Mucosa of rectum (tissue), 2 donors: Measurements from ENCODE around the gene CLDN2.

Source experiments
- H3K27ac ChIP-seq, 2 donors: one replicate each; pipeline ENCODE4 v1.7.0; 2013; ENCODE audit warnings: inconsistent platforms in 2 of 2, low read depth in 2 of 2, low read length in 2 of 2
- H3K27me3 ChIP-seq, 2 donors: one replicate each; pipeline ENCODE4 v1.7.0; 2013; ENCODE audit warnings: low read length in 2 of 2; ENCODE audit not compliant: control insufficient read depth in 2 of 2, insufficient read depth in 2 of 2
- H3K36me3 ChIP-seq, 2 donors: one replicate each; pipeline ENCODE4 v1.7.0; 2013; ENCODE audit warnings: low read length in 2 of 2; ENCODE audit not compliant: control insufficient read depth in 2 of 2, insufficient read depth in 2 of 2
- H3K4me1 ChIP-seq, 2 donors: one replicate each; pipeline ENCODE4 v1.7.0; 2013; ENCODE audit warnings: low read length in 2 of 2, mild to moderate bottlenecking in 1 of 2; ENCODE audit not compliant: control insufficient read depth in 2 of 2, insufficient read depth in 2 of 2
- H3K4me3 ChIP-seq, 2 donors: one replicate each; pipeline ENCODE4 v1.7.0; 2013; ENCODE audit warnings: low read length in 2 of 2
- H3K9ac ChIP-seq, 2 donors: one replicate each; pipeline ENCODE4 v1.7.0; 2013; ENCODE audit warnings: low read length in 2 of 2, low read depth in 1 of 2, mild to moderate bottlenecking in 1 of 2
- H3K9me3 ChIP-seq, 2 donors: one replicate each; pipeline ENCODE4 v1.7.0; 2013; ENCODE audit warnings: low read length in 2 of 2; ENCODE audit not compliant: control insufficient read depth in 2 of 2
- donor health status: healthy.
- donor health status: Normal muscosa, but diverticular disease.

The CLDN2 gene

DNA sequence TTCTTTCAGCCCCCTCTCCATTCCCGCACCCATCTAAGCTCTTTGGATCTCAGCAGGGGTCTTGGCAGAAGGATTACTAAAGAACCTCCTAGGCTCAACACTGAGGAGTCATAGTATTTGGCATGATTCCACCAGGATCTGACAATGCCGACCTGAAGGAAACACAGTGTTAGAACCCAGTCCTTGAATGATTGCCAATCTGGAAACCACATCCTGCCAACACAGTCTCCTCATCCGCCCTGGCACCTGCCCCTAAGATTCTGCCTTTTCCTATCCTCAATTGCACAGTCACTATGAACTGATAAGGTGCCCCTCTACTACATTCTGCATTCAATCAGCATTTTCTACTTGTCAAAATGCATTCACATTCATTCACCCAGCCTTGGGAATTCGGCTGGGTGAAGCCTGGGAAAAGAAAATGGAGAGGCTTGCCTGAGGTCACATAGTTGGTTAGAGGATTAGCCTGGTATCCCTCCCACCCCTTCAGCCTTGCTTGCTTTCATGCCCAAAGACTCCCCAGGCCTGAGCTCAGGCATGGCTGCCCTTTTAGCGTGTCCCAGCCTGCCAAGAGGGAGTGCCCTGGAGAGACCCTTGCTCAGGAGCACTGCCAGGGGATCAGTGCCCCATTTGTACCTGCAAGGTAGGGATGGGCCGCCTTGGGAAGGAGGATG, 2.2 kb upstream of the CLDN2 start:
- Histone ChIP-seq H3K4me3 (no peak overlapping the region), H3K27ac (no peak overlapping the region), H3K9ac (no peak overlapping the region), H3K9me3 (no peaks in the 10 kb centered on the region), H3K27me3 (peaks cover 0 to 3% of the 10 kb centered on the region in 2 donors), H3K4me1 (no peaks in the 10 kb centered on the region), H3K36me3 (no peaks in the 10 kb centered on the region)

DNA sequence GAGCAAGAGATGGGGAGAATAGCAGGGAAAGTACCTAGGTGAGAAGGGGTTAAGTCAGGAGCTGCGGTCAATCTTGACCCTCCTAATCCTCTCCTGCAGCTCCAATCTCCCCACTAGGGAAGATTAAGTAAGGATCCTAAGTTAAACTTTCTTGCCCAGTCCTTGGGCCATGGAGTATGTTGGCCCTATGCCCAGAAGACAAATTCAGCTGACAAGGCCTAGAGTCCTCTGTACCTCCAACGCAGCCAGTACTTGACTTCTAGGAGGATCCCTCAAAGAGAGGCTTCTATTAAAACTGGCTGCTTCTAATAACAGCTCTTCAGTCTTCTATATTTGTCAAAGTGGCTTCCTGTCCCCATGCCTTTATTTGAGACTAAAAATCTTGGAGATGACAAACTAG, 1.4 kb downstream of the CLDN2 start:
- Histone ChIP-seq H3K27ac (no peak overlapping the region), H3K4me3 (no peak overlapping the region), H3K27me3 (peaks cover 0 to 3% of the 10 kb centered on the region in 2 donors), H3K4me1 (no peaks in the 10 kb centered on the region), H3K9me3 (no peaks in the 10 kb centered on the region), H3K9ac (no peak overlapping the region), H3K36me3 (no peaks in the 10 kb centered on the region)

DNA sequence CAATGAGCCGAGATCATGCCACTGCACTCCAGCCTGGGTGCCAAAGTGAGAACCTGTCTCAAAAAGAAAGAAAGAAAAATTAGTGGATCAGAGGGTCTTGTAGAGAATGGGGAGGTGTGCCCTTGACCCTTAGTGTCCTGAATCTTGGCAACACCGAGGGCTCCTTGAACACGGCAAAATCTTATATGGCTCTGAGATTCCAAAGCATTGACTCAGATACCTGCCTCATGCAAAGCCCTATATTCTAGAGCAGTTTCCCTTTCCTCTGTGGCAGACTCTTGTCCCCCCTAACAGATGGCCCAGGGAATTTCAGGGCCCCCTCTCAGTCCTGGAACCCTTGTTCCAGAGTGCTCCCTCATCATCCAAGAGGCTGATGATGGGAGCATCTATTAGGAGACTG, 6.8 kb downstream of the CLDN2 start:
- Histone ChIP-seq H3K9me3 (no peaks in the 10 kb centered on the region), H3K36me3 (no peaks in the 10 kb centered on the region), H3K27ac (no peak overlapping the region), H3K27me3 (no peaks in the 10 kb centered on the region), H3K4me3 (no peak overlapping the region), H3K4me1 (no peaks in the 10 kb centered on the region), H3K9ac (no peak overlapping the region)

DNA sequence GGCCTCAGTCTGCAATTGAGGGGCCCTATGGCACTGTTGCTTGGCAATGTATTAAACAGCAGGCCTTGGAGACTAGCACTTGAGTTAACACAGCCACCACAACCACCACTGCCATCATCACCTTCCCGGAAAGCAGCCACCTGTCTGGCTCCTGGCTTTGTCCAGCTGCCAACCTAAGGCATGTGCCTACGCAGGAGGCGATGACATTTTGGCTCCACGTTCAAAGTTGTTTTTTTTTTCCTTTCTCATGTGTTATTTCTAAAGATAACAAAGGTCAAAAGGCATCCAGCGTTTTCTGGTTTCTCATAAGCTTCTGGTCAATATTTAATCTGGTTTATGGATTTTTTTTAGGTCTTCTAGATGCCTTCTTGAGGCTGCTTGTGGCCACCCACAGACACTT, 7.5 kb downstream of the CLDN2 start:
- no peak overlapping the region for H3K9ac ChIP-seq
- H3K27ac ChIP-seq = no peak overlapping the region
- H3K36me3 ChIP-seq = no peaks in the 10 kb centered on the region
- no peaks in the 10 kb centered on the region for H3K9me3 ChIP-seq
- no peak overlapping the region for H3K4me3 ChIP-seq
- H3K27me3 ChIP-seq = no peaks in the 10 kb centered on the region
- H3K4me1 ChIP-seq = no peaks in the 10 kb centered on the region

DNA sequence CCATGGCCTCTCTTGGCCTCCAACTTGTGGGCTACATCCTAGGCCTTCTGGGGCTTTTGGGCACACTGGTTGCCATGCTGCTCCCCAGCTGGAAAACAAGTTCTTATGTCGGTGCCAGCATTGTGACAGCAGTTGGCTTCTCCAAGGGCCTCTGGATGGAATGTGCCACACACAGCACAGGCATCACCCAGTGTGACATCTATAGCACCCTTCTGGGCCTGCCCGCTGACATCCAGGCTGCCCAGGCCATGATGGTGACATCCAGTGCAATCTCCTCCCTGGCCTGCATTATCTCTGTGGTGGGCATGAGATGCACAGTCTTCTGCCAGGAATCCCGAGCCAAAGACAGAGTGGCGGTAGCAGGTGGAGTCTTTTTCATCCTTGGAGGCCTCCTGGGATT, 8.0 kb downstream of the CLDN2 start:
- no peaks in the 10 kb centered on the region for H3K27me3 ChIP-seq
- H3K4me3 ChIP-seq = no peak overlapping the region
- H3K27ac ChIP-seq = no peak overlapping the region
- H3K9ac ChIP-seq = no peak overlapping the region
- no peaks in the 10 kb centered on the region for H3K9me3 ChIP-seq
- no peaks in the 10 kb centered on the region for H3K4me1 ChIP-seq
- no peaks in the 10 kb centered on the region for H3K36me3 ChIP-seq

DNA sequence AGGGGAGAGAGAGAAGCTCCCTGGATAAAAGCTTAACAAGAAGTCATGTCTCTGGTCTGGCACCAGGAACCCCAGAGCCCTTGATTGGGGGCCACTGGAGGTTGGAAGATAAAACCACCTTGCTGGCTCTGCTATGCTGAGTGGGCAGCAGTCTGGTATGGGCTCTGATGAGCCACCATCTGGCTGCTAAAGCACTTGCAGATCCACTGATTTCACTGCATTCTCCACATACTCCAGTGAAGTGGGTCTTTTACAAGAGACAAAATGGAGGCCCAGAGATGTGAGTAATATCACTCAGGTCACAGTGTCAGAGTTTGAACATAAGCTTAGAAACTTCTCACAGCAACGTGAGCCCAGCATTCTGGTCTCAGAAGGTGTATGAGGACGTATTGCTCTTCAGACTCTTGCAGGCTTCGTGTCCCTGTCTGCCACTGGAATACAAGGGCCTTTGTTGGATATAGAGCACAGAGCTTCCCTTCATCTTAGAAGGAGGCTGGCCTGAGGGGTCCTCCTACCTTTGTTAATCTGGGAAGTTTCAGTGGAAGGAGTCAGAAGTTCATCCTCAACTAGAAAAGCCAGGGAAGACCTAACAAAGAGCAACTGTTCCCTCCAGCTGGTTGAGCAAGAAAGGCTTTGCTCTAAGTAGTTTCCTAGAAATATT, 11.8 kb downstream of the CLDN2 start:
- H3K27ac ChIP-seq = no peak overlapping the region
- no peak overlapping the region for H3K9ac ChIP-seq

DNA sequence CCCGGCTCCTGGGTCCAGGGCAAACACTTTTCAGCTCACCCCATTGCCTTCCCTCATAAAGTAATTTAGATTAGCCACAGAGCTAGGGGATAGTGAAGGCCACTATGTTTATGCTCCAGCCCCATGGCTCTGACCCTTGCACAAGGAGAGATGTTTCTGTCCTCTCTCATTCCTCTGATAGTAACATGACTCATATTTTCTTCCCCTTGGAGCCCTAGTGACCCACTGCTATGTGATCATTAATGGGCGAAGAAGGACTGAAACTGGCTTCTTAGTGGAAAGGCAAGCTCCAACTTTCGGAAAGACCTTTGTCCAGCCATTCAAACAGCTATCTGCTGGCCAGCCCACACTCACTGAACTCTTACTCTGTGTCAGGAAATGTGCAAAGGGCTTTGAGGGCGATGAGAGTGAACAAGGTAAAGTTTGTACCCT, 12.3 kb downstream of the CLDN2 start:
- H3K27ac ChIP-seq = no peak overlapping the region
- H3K4me1 ChIP-seq = no peaks in the 10 kb centered on the region

More for the DNA sequence above, 11.8 kb downstream of the CLDN2 start:
- H3K4me1 ChIP-seq = no peaks in the 10 kb centered on the region
- no peaks in the 10 kb centered on the region for H3K36me3 ChIP-seq
- no peaks in the 10 kb centered on the region for H3K27me3 ChIP-seq
- H3K9me3 ChIP-seq = no peaks in the 10 kb centered on the region
- no peak overlapping the region for H3K4me3 ChIP-seq

DNA sequence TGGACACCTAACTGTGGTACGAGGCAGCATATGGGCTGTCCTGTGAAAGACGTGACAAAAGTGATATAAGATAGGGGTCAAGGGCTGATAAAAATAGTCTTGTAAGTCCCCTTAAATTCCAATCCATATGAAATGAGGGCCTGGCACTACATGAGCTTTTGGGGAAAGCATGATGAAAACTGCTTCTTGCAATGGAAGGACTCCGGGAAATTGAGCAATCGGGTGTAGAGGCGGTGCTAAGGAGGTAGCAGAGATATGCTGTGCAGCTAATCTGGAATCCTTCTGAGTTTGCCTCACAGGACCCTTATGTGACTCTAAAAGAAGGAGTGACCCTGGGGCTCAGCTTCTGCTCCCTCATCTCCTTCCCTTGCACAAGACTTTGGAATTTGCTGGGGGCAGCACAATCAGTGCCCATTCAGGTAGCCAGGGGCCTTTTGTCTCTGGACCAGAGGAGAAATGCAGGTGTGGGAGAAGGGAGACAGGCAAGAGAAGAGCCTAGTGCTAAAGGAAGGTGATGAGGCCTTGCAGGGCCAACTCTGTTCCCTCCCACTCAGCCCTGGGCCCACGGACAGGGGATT, 12.8 kb downstream of the CLDN2 start:
- H3K27ac ChIP-seq = no peak overlapping the region
- no peaks in the 10 kb centered on the region for H3K36me3 ChIP-seq
- H3K9ac ChIP-seq = no peak overlapping the region
- no peaks in the 10 kb centered on the region for H3K9me3 ChIP-seq
- no peaks in the 10 kb centered on the region for H3K4me1 ChIP-seq
- no peak overlapping the region for H3K4me3 ChIP-seq
- no peaks in the 10 kb centered on the region for H3K27me3 ChIP-seq

More for the DNA sequence above, 12.3 kb downstream of the CLDN2 start:
- H3K9ac ChIP-seq = no peak overlapping the region
- H3K27me3 ChIP-seq = no peaks in the 10 kb centered on the region
- no peak overlapping the region for H3K4me3 ChIP-seq
- no peaks in the 10 kb centered on the region for H3K9me3 ChIP-seq
- no peaks in the 10 kb centered on the region for H3K36me3 ChIP-seq

DNA sequence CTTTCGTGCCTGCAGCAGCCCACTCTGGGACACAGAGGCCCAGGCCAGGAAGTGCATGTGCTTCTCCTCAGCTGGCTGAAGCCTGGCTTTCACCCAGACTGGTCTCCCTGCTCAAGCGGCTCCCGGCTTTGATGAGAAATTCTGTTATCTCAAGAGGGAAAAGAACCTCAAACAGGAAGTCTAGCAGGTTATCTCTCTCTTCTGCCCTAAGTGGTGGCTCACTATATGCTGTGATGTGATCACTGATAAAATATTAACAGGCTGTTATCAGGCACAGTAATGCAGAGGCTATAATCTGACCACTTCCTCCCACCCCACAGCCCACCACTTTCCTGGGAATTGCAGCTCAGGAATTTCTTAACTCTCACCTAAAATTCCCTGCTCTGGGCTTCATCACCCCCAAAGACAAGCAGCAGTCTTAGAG, 13.3 kb downstream of the CLDN2 start:
- Histone ChIP-seq H3K27me3 (no peaks in the 10 kb centered on the region), H3K27ac (no peak overlapping the region), H3K4me3 (no peak overlapping the region), H3K9ac (no peak overlapping the region), H3K36me3 (no peaks in the 10 kb centered on the region), H3K9me3 (no peaks in the 10 kb centered on the region), H3K4me1 (no peaks in the 10 kb centered on the region)

DNA sequence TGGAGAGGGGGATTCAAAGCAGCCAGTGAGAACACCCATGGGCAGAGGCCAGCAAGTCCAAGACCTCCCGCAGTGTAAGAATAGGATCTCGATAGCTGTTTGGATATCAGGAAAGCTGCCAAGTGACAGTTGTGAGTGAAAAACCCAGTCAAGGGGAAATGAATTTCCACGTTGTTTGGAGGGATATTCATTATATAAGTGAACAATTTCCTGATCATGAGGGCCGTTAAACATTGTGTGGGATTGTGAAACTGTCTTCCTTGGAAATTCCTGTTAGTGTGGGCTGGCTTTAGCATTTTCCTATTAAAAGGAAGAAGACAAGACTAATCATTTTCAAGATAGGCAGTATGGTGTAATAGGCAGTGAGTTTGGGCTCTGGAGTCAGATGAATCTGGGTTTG, 15.0 kb downstream of the CLDN2 start:
- Histone ChIP-seq H3K9me3 (no peaks in the 10 kb centered on the region), H3K4me1 (peaks cover 0 to 2% of the 10 kb centered on the region in 2 donors), H3K36me3 (no peaks in the 10 kb centered on the region), H3K4me3 (no peak overlapping the region), H3K9ac (no peak overlapping the region), H3K27ac (no peak overlapping the region), H3K27me3 (no peaks in the 10 kb centered on the region)
